Stimulated activated CD8-positive, alpha-beta memory T cell treated with anti-CD3 and anti-CD28 coated beads, Interleukin-7, amount 100 ng/mL, for 1 hour (primary cell): ENCODE results near the gene ASTN2.

ENCODE experiments used
- DNase-seq, 2 donors: peaks; one replicate each; pipeline ENCODE4 v3.0.0-alpha.2; 2020; ENCODE audit warnings: low read depth in 2 of 2

ASTN2 gene

GRCh38 chr9:116480700-116481099 is 934.2 kb downstream of the ASTN2 start:
- no peak for DNase-seq

GRCh38 chr9:116479967-116480366 is 934.9 kb downstream of the ASTN2 start:
- no peak for DNase-seq

- DNase-seq: no peak
Observed at GRCh38 chr9:116479056-116479544, 935.8 kb downstream of the ASTN2 start.

GRCh38 chr9:116477584-116478141 is 937.2 kb downstream of the ASTN2 start:
- no peak for DNase-seq

- no peak for DNase-seq
Observed at GRCh38 chr9:116476935-116477381, 937.9 kb downstream of the ASTN2 start.

- DNase-seq: no peak
Observed at GRCh38 chr9:116476002-116476401, 938.9 kb downstream of the ASTN2 start.

GRCh38 chr9:116475201-116475600 is 939.7 kb downstream of the ASTN2 start:
- no peak for DNase-seq

GRCh38 chr9:116471944-116472506 is 942.8 kb downstream of the ASTN2 start:
- no peak for DNase-seq

- DNase-seq: no peak
Observed at GRCh38 chr9:116471093-116471906, 943.6 kb downstream of the ASTN2 start.

- DNase-seq: no peak
Observed at GRCh38 chr9:116468793-116469527, 945.9 kb downstream of the ASTN2 start.

- no peak for DNase-seq
Observed at GRCh38 chr9:116468369-116468768, 946.5 kb downstream of the ASTN2 start.

GRCh38 chr9:116467740-116468351 is 947.0 kb downstream of the ASTN2 start:
- no peak for DNase-seq

GRCh38 chr9:116466271-116467235 is 948.3 kb downstream of the ASTN2 start:
- no peak for DNase-seq

GRCh38 chr9:116465576-116466270 is 949.1 kb downstream of the ASTN2 start:
- no peak for DNase-seq

- no peak for DNase-seq
Observed at GRCh38 chr9:116464987-116465571, 949.8 kb downstream of the ASTN2 start.

GRCh38 chr9:116464423-116464822 is 950.4 kb downstream of the ASTN2 start:
- no peak for DNase-seq

- DNase-seq: no peak
Observed at GRCh38 chr9:116461632-116462031, 953.2 kb downstream of the ASTN2 start.

- no peak for DNase-seq
Observed at GRCh38 chr9:116460026-116460425, 954.8 kb downstream of the ASTN2 start.

- DNase-seq: no peak
Observed at GRCh38 chr9:116459576-116459975, 955.3 kb downstream of the ASTN2 start.
